Astrocyte of the spinal cord (primary cell): ENCODE measurements around the gene ANKUB1.

Experiments
- DNase-seq: peaks from one replicate; pipeline ENCODE4 v3.0.0; 2011; ENCODE audit warnings: low read depth, low spot score
- H3K4me3 ChIP-seq: 2 replicates; pipeline ENCODE4 v1.5.1; 2011; ENCODE audit warnings: low read depth, mild to moderate bottlenecking, low read length, moderate library complexity
- CTCF ChIP-seq: IDR thresholded peaks from 2 replicates; pipeline ENCODE4 v1.5.1; 2012; ENCODE audit warnings: low read depth, mild to moderate bottlenecking, low read length, inconsistent platforms
- in situ Hi-C: cut with HindIII; loops from 2 replicates; pipeline ENCODE4 v1.10.0; 2017; ENCODE audit warnings: low sequenced_read_pairs

Gene ANKUB1

GRCh38 chr3:149816311-149816710 lies 24.0 kb upstream of the ANKUB1 start:
- in situ Hi-C loops = no loop called here
- no peak for DNase-seq
- TF ChIP-seq CTCF = no peak
- H3K4me3 ChIP-seq = no peak overlapping the region

- no peak overlapping the region for H3K4me3 ChIP-seq
- DNase-seq = no peak
- in situ Hi-C loops = no loop called here
- no peak for TF ChIP-seq CTCF
These were observed 23.4 kb upstream of the ANKUB1 start for GRCh38 chr3:149815728-149816127.

- TF ChIP-seq CTCF = no peak
- H3K4me3 ChIP-seq = no peak overlapping the region
- in situ Hi-C loops = no loop called here
- DNase-seq = no peak
These were observed 23.0 kb upstream of the ANKUB1 start for GRCh38 chr3:149815321-149815720.

- peak overlapping the region; percentile 95 for H3K4me3 ChIP-seq
- TF ChIP-seq CTCF = no peak
- in situ Hi-C loops = no loop called here
- DNase-seq = peak; percentile 44
These were observed 21.3 kb upstream of the ANKUB1 start for GRCh38 chr3:149813367-149814281.

GRCh38 chr3:149812606-149813366 lies 20.4 kb upstream of the ANKUB1 start, which contains the start of gene RNF13:
Gene RNF13 (plus strand): TSS chr3:149813215. CDS start chr3:149846027, 32,812 bp downstream.
- peak within 1 kb of the TSS; percentile 95 for H3K4me3 ChIP-seq
- in situ Hi-C loops = no loop called here
- DNase-seq = peak; percentile 95
- no peak for TF ChIP-seq CTCF

GRCh38 chr3:149812165-149812605 lies 19.8 kb upstream of the ANKUB1 start:
- no peak for TF ChIP-seq CTCF
- H3K4me3 ChIP-seq = peak overlapping the region; percentile 95
- no peak for DNase-seq
- in situ Hi-C loops = no loop called here
